Measurements from ENCODE around the gene TEX10. TPM values are rescaled to one million over a fixed set of nuclear protein-coding genes. Genes with fewer than 3 reads are reported as not detected.

Gene TEX10
- total and polyA plus RNA-seq, 9 of the 15 experiments (the other 6 are each of a cell fraction or from before 2014, with no cell fraction given): 27.8 to 60.0 (median 47.9) TPM

DNA sequence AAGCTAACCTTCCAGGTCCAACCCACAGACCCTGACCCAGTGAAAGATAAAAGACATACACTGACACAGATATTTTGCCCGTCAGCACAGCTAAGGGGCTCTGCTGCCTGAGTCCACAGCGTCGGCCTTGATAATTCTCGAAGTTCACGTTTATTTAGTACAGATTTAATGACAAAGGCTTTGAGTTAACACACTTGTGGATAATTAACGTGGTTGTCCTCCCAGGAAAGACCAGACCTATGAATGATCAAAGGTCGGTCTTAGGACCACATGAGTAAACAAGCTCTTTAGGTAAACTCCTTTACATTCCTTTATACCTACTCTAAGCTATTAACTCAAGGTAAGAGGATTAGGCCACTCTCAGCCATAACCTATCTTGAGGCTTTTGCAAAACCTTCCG lies 11.3 kb upstream of the TEX10 start:
- no peak overlapping the region for H3K9ac ChIP-seq (ENCODE audit: insufficient read depth in 1 of 2, low read depth in 2 of 2, low read length in 2 of 2)
- WGBS (ENCODE audit: insufficient coverage, low coverage, missing lambda C conversion rate): 38% methylated on average over 8 of the region's 8 CpGs
- H3K4me1 ChIP-seq (replicated peaks in 1 of 2; ENCODE audit: control insufficient read depth in 2 of 2, insufficient read depth in 2 of 2, low read length in 2 of 2): no peaks in the 10 kb centered on the region; a peak in 2 of 5 replicates
- ChIA-PET POLR2A (no interaction called here), CTCF (ENCODE audit: low intra/inter-chr PET ratio) (no interaction called here)
- H3K36me3 ChIP-seq (ENCODE audit: control insufficient read depth, insufficient read depth, low read length): no peaks in the 10 kb centered on the region
- in situ Hi-C loops (cut with MboI) (no loop called here), intact Hi-C loops (cut with micrococcal nuclease) (no loop called here)
- no peak overlapping the region for H3K4me2 ChIP-seq (ENCODE audit: insufficient read depth, low read length)
- H2AFZ ChIP-seq (ENCODE audit: low read depth, low read length): no peak overlapping the region
- no peak overlapping the region for H3K4me3 ChIP-seq
- FAIRE-seq (no peak), DNase-seq (ENCODE audit: extremely low read depth in 1 of 4, low spot score in 3 of 4) (no peak), ATAC-seq (no peak)
- peaks cover 10% of the 10 kb centered on the region for H3K9me3 ChIP-seq (replicated peaks; ENCODE audit: control insufficient read depth, insufficient read depth, low read depth, low read length)
- BruUV-seq (replicated peaks): no TSS peak
- no peaks in the 10 kb centered on the region for H3K9me1 ChIP-seq (ENCODE audit: control insufficient read depth, insufficient read depth, low read length)
- no peaks in the 10 kb centered on the region for H4K20me1 ChIP-seq (replicated peaks; ENCODE audit: control insufficient read depth, insufficient read depth, low read length)
- no peak for TF ChIP-seq HNRNPH1 (optimal IDR thresholded peaks at IDR 0.05; ENCODE audit: low read depth, low read length)
- TF ChIP-seq, protein P1, sequence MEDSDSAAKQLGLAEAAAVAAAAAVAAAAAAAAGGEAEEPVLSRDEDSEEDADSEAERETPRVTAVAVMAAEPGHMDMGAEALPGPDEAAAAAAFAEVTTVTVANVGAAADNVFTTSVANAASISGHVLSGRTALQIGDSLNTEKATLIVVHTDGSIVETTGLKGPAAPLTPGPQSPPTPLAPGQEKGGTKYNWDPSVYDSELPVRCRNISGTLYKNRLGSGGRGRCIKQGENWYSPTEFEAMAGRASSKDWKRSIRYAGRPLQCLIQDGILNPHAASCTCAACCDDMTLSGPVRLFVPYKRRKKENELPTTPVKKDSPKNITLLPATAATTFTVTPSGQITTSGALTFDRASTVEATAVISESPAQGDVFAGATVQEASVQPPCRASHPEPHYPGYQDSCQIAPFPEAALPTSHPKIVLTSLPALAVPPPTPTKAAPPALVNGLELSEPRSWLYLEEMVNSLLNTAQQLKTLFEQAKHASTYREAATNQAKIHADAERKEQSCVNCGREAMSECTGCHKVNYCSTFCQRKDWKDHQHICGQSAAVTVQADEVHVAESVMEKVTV (CRISPR knock-in tag; IDR thresholded peaks at IDR 0.05): no peak
- TF ChIP-seq ZBTB1 (CRISPR knock-in tag; IDR thresholded peaks at IDR 0.05; ENCODE audit: borderline replicate concordance, low read depth): no peak
- H3K27ac ChIP-seq (ENCODE audit: extremely low read depth, low read depth, low read length): no peak overlapping the region
- H3K27me3 ChIP-seq (ENCODE audit: control insufficient read depth in 2 of 2, insufficient read depth in 2 of 2, low read length in 2 of 2): no peaks in the 10 kb centered on the region
- no peaks in the 10 kb centered on the region for H3K79me2 ChIP-seq (ENCODE audit: control insufficient read depth, insufficient read depth, low read length)

DNA sequence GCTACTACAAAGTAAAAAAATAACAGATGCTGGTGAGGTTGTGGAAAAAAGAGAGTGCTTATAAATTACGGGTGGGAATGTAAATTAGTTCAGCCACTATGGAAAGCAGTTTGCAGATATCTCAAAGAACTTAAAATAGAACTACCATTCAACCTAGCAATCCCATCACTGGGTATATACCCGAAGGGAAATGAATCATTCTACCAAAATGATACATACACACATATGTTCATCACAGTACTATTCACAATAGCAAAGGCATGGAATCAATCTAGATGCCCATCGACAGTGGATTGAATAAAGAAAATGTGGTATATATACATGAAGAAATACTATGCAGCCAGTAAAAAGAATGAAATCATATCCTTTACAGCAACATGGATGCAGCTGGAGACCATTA lies 6.3 kb upstream of the TEX10 start:
- ATAC-seq: no peak
- H3K9ac ChIP-seq (ENCODE audit: insufficient read depth in 1 of 2, low read depth in 2 of 2, low read length in 2 of 2): no peak overlapping the region
- no peak for DNase-seq (ENCODE audit: extremely low read depth in 1 of 4, low spot score in 3 of 4)
- H3K27me3 ChIP-seq (ENCODE audit: control insufficient read depth in 2 of 2, insufficient read depth in 2 of 2, low read length in 2 of 2): no peaks in the 10 kb centered on the region
- intact Hi-C loops (cut with micrococcal nuclease): no loop called here
- no peak overlapping the region for H2AFZ ChIP-seq (ENCODE audit: low read depth, low read length)
- in situ Hi-C loops (cut with MboI): no loop called here
- TF ChIP-seq ZNF124 (CRISPR knock-in tag; IDR thresholded peaks at IDR 0.05) (no peak), RBM15 (IDR thresholded peaks at IDR 0.05; ENCODE audit: insufficient read depth, low read length) (no peak), ZKSCAN8 (CRISPR knock-in tag; IDR thresholded peaks at IDR 0.05) (no peak), ZNF146 (CRISPR knock-in tag; IDR thresholded peaks at IDR 0.05; ENCODE audit: unreplicated experiment) (peak; percentile 53), RBM25 (IDR thresholded peaks at IDR 0.05; ENCODE audit: low read depth, low read length, severe bottlenecking) (peak; percentile 27)
- H3K4me2 ChIP-seq (ENCODE audit: insufficient read depth, low read length): no peak overlapping the region
- H3K9me3 ChIP-seq (replicated peaks; ENCODE audit: control insufficient read depth, insufficient read depth, low read depth, low read length): peaks cover 5% of the 10 kb centered on the region
- no TSS peak for BruUV-seq (replicated peaks)
- FAIRE-seq: no peak
- WGBS (ENCODE audit: insufficient coverage, low coverage, missing lambda C conversion rate): 51% methylated on average over 3 of the region's 3 CpGs
- H3K4me1 ChIP-seq (replicated peaks in 1 of 2; ENCODE audit: control insufficient read depth in 2 of 2, insufficient read depth in 2 of 2, low read length in 2 of 2): no peaks in the 10 kb centered on the region
- POLR2A ChIA-PET: no interaction called here
- H3K36me3 ChIP-seq (ENCODE audit: control insufficient read depth, insufficient read depth, low read length): no peaks in the 10 kb centered on the region
- H3K27ac ChIP-seq (ENCODE audit: extremely low read depth, low read depth, low read length): no peak overlapping the region
- CTCF ChIA-PET (ENCODE audit: low intra/inter-chr PET ratio): interaction anchor here (0.6 kb wide), 1 partner anchor 65 kb away, joined by 4 read pairs; no protein-coding TSS in a partner anchor
- no peak overlapping the region for H3K4me3 ChIP-seq
- no peaks in the 10 kb centered on the region for H4K20me1 ChIP-seq (replicated peaks; ENCODE audit: control insufficient read depth, insufficient read depth, low read length)
- H3K79me2 ChIP-seq (ENCODE audit: control insufficient read depth, insufficient read depth, low read length): no peaks in the 10 kb centered on the region
- H3K9me1 ChIP-seq (ENCODE audit: control insufficient read depth, insufficient read depth, low read length): no peaks in the 10 kb centered on the region
